Measurements from ENCODE around the gene SMARCC2. TPM values are rescaled to one million over a fixed set of nuclear protein-coding genes. Genes with fewer than 3 reads are reported as not detected.
A peak's percentile ranks its signal among the peaks of the same experiment; 100 is the strongest.

Gene SMARCC2
- total RNA-seq, 2 donors from 2014 or later = 65.2 to 68.5 TPM

GRCh38 chr12:56137853-56138571, 51.3 kb downstream of the SMARCC2 start:
- DNase-seq (no peak), ATAC-seq (no peak)
- intact Hi-C loops (cut with DNase I) = no loop called here

DNA sequence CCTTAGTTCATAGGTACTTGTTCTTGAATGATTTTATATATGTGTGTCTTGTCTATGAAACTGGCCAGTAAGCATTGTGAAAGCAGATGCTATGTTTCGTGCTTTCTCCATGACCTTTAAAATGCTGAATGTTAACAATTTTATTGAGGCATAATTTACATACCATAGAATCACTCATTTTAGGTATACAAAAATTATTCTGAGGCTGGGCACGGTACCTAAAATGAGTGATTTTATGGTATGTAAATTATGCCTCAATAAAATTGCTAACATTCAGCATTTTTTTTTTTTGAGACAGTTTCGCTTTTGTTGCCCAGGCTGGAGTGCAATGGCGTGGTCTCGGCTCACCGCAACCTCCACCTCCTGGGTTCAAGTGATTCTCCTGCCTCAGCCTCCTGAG, 54.4 kb downstream of the SMARCC2 start:
- intact Hi-C loops (cut with DNase I) = no loop called here
- ATAC-seq (no peak), DNase-seq (no peak)

DNA sequence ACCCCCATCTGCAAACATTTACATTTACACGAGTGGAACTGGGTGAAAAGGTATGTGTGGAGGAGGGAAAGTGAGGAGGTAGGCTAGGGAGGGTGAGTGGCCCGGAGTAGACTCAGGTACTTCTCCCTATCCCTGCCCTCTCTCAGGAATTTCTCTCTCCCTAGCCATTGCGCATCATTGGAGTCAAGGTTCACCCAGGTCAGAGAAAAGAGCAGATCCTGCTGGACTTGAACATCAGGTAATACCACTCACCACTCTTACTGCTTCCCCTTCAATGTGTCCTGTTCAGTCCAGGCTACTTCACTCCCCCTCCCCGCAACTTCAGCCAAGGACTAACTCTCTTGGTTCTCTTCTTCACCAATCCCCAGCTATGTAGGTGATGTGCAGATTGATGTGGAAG, 58.4 kb downstream of the SMARCC2 start:
- no peak for ATAC-seq
- DNase-seq = no peak
- intact Hi-C loops (cut with DNase I) = no loop called here

- intact Hi-C loops (cut with DNase I) = loop anchor here (2.0 kb wide), 2 partner anchors 29 to 59 kb away; partner anchors contain the start of genes MYL6 (in 1 of the 2) and SMARCC2 (in 1 of the 2)
- ATAC-seq = no peak
These were observed 59.3 kb downstream of the SMARCC2 start for GRCh38 chr12:56129942-56130495.

DNA sequence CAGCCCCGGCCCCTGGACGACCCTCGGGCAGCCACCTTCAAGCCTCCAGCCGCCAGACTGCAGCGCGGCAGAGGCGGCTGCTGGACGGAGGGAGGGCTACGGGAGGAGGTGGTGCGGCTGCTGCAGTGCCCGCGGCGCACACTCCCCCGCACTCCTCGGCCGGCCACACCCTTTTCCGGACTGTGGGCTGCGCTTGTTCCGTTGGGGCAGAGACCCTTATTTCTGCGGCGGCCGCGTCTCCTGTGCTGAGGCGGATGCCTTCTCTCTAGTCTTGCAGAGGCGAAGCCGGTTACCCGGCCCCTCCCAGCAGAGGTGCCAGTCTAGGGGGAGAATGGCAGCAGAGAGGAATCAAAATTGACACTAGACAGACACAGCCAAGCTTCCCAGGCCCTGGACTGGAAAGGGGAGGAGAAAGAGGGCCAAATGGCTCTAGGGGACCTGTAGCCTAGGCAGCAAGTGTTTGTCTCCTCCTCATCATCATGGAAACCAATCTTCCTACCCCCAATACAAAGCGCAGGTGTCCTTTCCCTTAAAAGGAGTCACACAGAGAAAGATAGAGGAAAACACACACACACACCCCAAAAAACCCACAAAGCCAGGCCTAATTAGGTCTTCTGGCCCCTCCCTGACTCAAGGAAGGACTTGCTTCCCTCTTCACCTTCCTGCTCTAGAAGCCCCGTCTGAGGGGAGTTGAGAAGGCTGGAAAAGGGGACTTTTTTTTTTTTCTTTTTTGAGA, 59.9 kb downstream of the SMARCC2 start:
- ATAC-seq (peak; percentile 40 to 68), DNase-seq (peak; percentile 80)
- intact Hi-C loops (cut with DNase I) = loop anchor here (2.0 kb wide), 2 partner anchors 29 to 59 kb away; partner anchors contain the start of genes MYL6 (in 1 of the 2) and SMARCC2 (in 1 of the 2)

More at GRCh38 chr12:56129942-56130495, 59.3 kb downstream of the SMARCC2 start:
- no peak for DNase-seq

GRCh38 chr12:56128670-56129205, 60.5 kb downstream of the SMARCC2 start:
- ATAC-seq (peak; percentile 10 to 19), DNase-seq (no peak)
- intact Hi-C loops (cut with DNase I) = loop anchor here (2.0 kb wide), 2 partner anchors 30 to 60 kb away; partner anchors contain the start of genes MYL6 (in 1 of the 2) and SMARCC2 (in 1 of the 2)

DNA sequence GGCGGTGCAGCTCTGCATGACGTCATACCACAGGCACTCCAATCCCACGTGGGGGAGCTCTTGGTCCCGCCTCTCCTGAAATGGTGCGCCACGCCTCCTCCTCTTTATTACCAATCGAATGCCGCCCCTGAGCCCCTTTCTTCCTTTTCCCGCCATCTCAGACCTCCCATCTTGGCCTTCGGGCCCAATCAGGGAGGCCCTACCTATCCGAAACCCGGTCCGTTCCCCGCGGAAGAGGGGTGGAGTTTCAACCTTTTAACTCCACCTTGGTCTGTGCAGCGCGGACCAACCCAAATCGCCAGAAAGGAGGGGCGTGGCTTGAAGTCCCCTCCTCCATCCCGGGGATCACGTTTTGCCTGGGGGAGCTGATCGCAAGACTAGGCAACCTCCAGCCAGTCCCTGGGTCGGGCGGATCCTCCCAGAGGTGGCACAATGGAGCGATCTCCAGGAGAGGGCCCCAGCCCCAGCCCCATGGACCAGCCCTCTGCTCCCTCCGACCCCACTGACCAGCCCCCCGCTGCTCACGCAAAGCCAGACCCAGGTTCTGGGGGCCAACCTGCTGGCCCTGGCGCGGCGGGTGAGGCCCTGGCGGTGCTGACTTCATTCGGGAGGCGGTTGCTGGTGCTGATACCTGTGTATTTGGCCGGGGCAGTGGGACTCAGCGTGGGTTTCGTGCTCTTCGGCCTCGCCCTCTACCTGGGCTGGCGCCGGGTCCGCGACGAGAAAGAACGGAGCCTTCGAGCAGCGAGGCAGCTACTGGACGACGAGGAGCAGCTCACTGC, 61.2 kb downstream of the SMARCC2 start, which contains the start of gene ESYT1:
Gene ESYT1, plus strand, starts transcription at position 380 of the 782 bp plus-strand sequence. Its CDS starts 53 bp downstream, at position 433.
- intact Hi-C loops (cut with DNase I) = loop anchor here (2.0 kb wide), 2 partner anchors 31 to 61 kb away; partner anchors contain the start of genes MYL6 (in 1 of the 2) and SMARCC2 (in 1 of the 2)
- ATAC-seq (peak; percentile 95 to 96), DNase-seq (peak; percentile 98)

DNA sequence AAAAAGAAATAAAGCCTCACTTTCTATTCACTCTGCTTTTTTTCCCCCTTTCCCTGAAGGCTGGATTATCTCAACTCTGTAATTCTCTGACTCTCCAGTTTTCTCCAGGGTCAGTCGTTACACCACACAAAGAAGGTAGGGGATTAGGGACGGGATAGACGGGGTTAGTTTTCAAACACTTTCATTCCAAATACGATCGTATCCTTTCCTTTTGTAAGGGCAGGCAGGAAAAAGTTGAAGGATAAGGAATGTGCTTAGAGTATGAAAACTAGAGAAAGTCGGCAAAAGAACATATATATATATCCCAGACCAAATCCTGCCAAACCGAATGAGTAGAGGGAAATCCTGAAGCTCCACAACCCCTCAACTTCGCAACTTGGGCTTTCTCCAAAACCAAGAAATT, 61.8 kb downstream of the SMARCC2 start:
- intact Hi-C loops (cut with DNase I) = no loop called here
- no peak for ATAC-seq
- no peak for DNase-seq

DNA sequence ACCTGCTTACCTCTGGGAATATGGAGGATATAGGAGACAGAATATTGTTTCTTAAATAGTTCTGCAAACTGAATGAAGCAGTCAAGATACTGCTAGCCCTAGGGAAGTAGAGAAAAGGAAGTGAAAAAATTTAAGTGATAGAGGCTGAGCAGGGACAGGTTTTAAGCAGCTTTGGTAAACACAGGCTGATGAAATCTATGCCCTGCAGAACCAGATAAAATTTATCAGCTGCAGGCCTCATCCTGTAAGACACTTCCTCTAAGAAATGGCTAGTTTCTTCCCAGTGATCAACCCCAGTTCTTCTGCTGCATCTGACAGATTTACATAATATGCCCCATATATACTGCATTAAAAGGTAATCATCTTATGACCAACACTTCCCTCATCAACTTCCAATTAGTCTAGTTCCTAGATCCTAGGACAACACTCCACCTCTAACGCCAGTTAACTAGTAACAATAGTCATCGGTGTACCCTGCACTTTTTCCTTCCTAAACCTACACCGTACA, 62.5 kb downstream of the SMARCC2 start:
- DNase-seq (no peak), ATAC-seq (no peak)
- intact Hi-C loops (cut with DNase I) = no loop called here

- intact Hi-C loops (cut with DNase I) = no loop called here
- DNase-seq = no peak
- no peak for ATAC-seq
These were observed 65.2 kb downstream of the SMARCC2 start for GRCh38 chr12:56124133-56124532.

- no peak for DNase-seq
- intact Hi-C loops (cut with DNase I) = no loop called here
- ATAC-seq = no peak
These were observed 66.6 kb downstream of the SMARCC2 start for GRCh38 chr12:56122637-56123036.

- DNase-seq (no peak), ATAC-seq (no peak)
- intact Hi-C loops (cut with DNase I) = no loop called here
These were observed 67.9 kb downstream of the SMARCC2 start for GRCh38 chr12:56121204-56121870.

DNA sequence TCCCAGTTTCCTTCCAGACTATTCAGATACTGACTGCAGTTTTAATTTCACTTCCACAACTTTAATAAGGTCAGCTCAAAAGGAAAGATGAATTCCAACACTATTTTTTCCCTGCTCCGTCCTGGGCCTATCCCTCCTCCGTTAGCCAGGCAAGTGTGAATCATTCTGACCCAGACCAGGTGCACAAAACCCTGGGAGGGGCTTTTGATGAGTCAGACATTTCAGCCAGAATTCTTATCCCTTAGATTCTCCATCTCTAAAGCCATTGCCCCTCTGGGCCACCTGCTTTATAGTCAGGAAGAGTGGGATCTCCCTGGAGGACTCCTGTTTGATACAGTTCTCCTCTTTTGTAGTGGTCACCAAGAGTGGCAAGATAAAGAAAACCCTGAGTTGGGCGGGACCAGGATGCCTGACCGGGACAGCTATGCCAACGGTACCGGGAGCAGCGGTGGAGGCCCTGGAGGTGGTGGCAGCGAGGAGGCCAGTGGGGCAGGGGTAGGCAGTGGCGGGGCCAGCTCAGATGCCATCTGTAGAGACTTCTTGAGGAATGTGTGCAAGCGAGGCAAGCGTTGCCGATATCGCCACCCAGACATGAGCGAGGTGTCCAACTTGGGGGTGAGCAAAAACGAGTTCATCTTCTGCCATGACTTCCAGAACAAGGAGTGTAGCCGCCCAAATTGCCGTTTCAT, 69.0 kb downstream of the SMARCC2 start:
- ATAC-seq (no peak), DNase-seq (no peak)
- intact Hi-C loops (cut with DNase I) = no loop called here

DNA sequence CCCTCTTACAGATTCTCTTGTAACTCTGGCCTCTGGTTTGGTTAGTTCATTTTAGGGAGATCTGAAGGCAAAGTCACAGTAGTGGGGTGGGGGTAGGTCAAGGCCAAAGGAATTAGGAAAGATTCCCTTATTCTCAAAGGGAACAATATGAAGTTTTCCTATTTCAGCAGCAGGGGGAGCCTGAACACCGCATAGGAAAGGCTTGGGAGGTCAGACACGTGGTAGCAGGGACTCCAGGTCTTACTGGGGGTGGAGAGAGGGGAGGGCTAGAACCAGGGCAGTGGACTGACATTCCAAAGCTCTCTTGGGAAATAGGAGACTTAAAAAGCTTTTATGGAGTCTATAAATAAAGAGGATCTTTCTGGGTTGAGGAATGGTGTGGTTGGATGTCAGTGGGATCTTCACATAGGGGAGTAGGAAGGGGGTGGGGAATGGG, 69.9 kb downstream of the SMARCC2 start:
- DNase-seq (peak; percentile 81), ATAC-seq (peak; percentile 48 to 53)
- intact Hi-C loops (cut with DNase I) = loop anchor here in 1 of 2 donors (2.0 to 5.0 kb wide), 2 partner anchors 38 to 69 kb away; partner anchors contain the start of genes MYL6 and SMARCC2

GRCh38 chr12:56118688-56119357, 70.5 kb downstream of the SMARCC2 start:
- intact Hi-C loops (cut with DNase I) = loop anchor here in 1 of 2 donors (2.0 to 5.0 kb wide), 2 partner anchors 38 to 70 kb away; partner anchors contain the start of genes MYL6 and SMARCC2
- DNase-seq (no peak), ATAC-seq (no peak)
